Naive thymus-derived CD4-positive, alpha-beta T cell (primary cell): ENCODE results near the gene C4BPA. TPM values are rescaled to one million over a fixed set of nuclear protein-coding genes. Genes with fewer than 3 reads are reported as not detected.

Experiments used
- ATAC-seq: fragments of 150-1000 bp; cut with Tn5 transposase; 2 replicates; pipeline ENCODE4 v1.10.0; 2021; ENCODE audit warnings: mild to moderate bottlenecking, moderate library complexity
- CTCF ChIA-PET: fragments of 350-600 bp; sonication (Branson Sonifier 250); formaldehyde crosslinking; loops from one replicate; lab custom pipeline; 2021; ENCODE audit warnings: antibody characterized with exemption; lab: Charles Lee
- POLR2A ChIA-PET: fragments of 350-600 bp; sonication (Branson Sonifier 250); formaldehyde crosslinking; loops from one replicate; lab custom pipeline; 2021; ENCODE audit warnings: antibody characterized with exemption, inconsistent platforms; lab: Charles Lee
- DNase-seq, 9 donors: peaks; one replicate each; pipeline versions ENCODE4 v3.0.0 to v3.0.0-alpha.2; 2020 to 2022; ENCODE audit warnings: mixed read lengths in 1 of 9
- H3K27ac ChIP-seq: one replicate; pipeline ENCODE4 v1.7.0; 2013; ENCODE audit warnings: mild to moderate bottlenecking, low read depth, low read length, moderate library complexity
- H3K27me3 ChIP-seq, 2 donors: one replicate each; pipeline ENCODE4 v1.7.0; 2013; ENCODE audit warnings: low read length in 2 of 2, mild to moderate bottlenecking in 2 of 2, moderate library complexity in 2 of 2; ENCODE audit not compliant: control insufficient read depth in 2 of 2, insufficient read depth in 2 of 2
- H3K36me3 ChIP-seq, 3 experiments: 1 replicate in 2 of 3; 2 replicates in 1 of 3; pipeline ENCODE4 v1.7.0; 2013; ENCODE audit warnings: low read length in 3 of 3, mild to moderate bottlenecking in 3 of 3, moderate library complexity in 1 of 3; ENCODE audit not compliant: insufficient read depth in 3 of 3, control insufficient read depth in 2 of 3
- H3K4me1 ChIP-seq, 2 donors: one replicate each; pipeline ENCODE4 v1.7.0; 2013; ENCODE audit warnings: low read length in 2 of 2, mild to moderate bottlenecking in 2 of 2, moderate library complexity in 1 of 2; ENCODE audit not compliant: control insufficient read depth in 2 of 2, insufficient read depth in 2 of 2
- H3K4me3 ChIP-seq: 2 replicates; pipeline ENCODE4 v1.7.0; 2013; ENCODE audit warnings: mild to moderate bottlenecking, low read length
- H3K9me3 ChIP-seq, 3 experiments: 1 replicate in 2 of 3; 2 replicates in 1 of 3; pipeline ENCODE4 v1.7.0; 2013; ENCODE audit warnings: low read length in 3 of 3; ENCODE audit not compliant: control insufficient read depth in 2 of 3
- H3K27ac Mint-ChIP-seq, 9 donors: one replicate each; pipeline ENCODE4 v1.8.0; 2020 to 2022; ENCODE audit warnings: mixed read lengths in 9 of 9, mild to moderate bottlenecking in 8 of 9, moderate library complexity in 5 of 9, inconsistent platforms in 2 of 9
- H3K27me3 Mint-ChIP-seq, 5 donors: one replicate each; pipeline ENCODE4 v1.8.0; 2021 to 2022; ENCODE audit warnings: mixed read lengths in 5 of 5, mild to moderate bottlenecking in 1 of 5
- H3K36me3 Mint-ChIP-seq, 5 donors: one replicate each; pipeline ENCODE4 v1.8.0; 2020 to 2022; ENCODE audit warnings: mixed read lengths in 5 of 5, mild to moderate bottlenecking in 3 of 5, inconsistent platforms in 1 of 5
- H3K4me1 Mint-ChIP-seq, 7 donors: one replicate each; pipeline ENCODE4 v1.8.0; 2020 to 2022; ENCODE audit warnings: mixed read lengths in 7 of 7, mild to moderate bottlenecking in 3 of 7, inconsistent platforms in 1 of 7
- H3K4me3 Mint-ChIP-seq, 10 donors: one replicate each; pipeline ENCODE4 v1.8.0; 2020 to 2022; ENCODE audit warnings: mild to moderate bottlenecking in 10 of 10, mixed read lengths in 10 of 10, moderate library complexity in 6 of 10, inconsistent platforms in 2 of 10
- H3K9me3 Mint-ChIP-seq, 11 donors: one replicate each; pipeline ENCODE4 v1.8.0; 2020 to 2022; ENCODE audit warnings: mixed read lengths in 11 of 11, mild to moderate bottlenecking in 4 of 11, inconsistent platforms in 1 of 11, moderate library complexity in 1 of 11
- intact Hi-C, 2 donors: fragments of 100-400 bp; cut with micrococcal nuclease; formaldehyde crosslinking; loops; one replicate each; pipeline ENCODE4 v1.15.1; 2023
- polyA plus RNA-seq, 2 donors: library from polyadenylated mRNA; unstranded; fragments of 300-500 nt; fragmentation: Illumina TruSeq; gene quantifications; one replicate each; pipeline ENCODE4 v1.2.3, GENCODE V29; 2021
- total RNA-seq, 6 experiments: library from RNA in 5 of 6; stranded (reverse) in 5 of 6; gene quantifications; 1 replicate in 5 of 6; 2 replicates in 1 of 6; pipeline ENCODE4 v1.2.3 and lab custom pipeline; 2021 to 2026

The C4BPA gene
- total and polyA plus RNA-seq, 7 experiments from 2014 or later: not detected

DNA sequence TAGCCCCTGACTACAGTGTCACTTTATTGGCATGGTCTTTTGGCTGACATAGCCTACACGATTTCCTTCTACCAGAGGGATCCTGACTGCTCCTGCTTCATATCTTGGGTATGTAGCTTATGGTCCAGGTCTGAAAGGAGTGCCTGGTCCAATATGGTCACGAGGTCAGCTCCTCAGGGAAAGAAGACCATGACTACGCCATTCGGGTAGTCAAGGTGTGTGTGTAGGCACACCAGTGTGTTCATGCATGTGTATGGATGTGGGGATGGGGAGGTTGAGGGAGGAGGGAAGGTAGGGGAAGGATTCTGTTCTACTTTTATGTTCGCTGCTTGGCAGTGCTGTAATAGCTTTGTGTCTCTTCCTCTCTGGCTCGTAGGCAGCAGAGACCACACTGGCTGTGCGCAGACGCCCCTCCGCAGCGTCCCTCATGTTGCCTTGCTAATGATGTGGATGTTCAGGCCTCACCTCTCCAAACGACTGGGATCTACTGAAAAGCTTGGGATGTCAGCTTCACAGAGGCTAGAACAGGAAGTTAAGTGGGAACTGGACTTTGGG lies 25.4 kb upstream of the C4BPA start:
- intact Hi-C loops: loop anchor here (2.0 to 5.0 kb wide), 5 partner anchors 36 to 341 kb away; partner anchors contain the start of gene FCMR (in 1 of the 2)
- Mint-ChIP-seq H3K4me3 (no peak overlapping the region), H3K27ac (no peak overlapping the region), H3K9me3 (no peaks in the 10 kb centered on the region), H3K36me3 (peaks cover 0 to 4% (median 0%) of the 10 kb centered on the region in 5 donors), H3K4me1 (peaks cover 0 to 5% (median 0%) of the 10 kb centered on the region in 7 donors), H3K27me3 (peaks cover 0 to 54% (median 0%) of the 10 kb centered on the region in 5 donors)
- Histone ChIP-seq H3K9me3 (no peaks in the 10 kb centered on the region), H3K4me1 (no peaks in the 10 kb centered on the region), H3K27me3 (no peaks in the 10 kb centered on the region), H3K36me3 (no peaks in the 10 kb centered on the region), H3K4me3 (no peak overlapping the region), H3K27ac (no peak overlapping the region)
- ChIA-PET CTCF (interaction anchor here (0.5 to 3.3 kb wide), 8 partner anchors 18 to 326 kb away, joined by 3 to 16 read pairs (median 4); partner anchors contain the start of genes CD55 and PFKFB2), POLR2A (no interaction called here)
- ATAC-seq: no peak
- no peak for DNase-seq

DNA sequence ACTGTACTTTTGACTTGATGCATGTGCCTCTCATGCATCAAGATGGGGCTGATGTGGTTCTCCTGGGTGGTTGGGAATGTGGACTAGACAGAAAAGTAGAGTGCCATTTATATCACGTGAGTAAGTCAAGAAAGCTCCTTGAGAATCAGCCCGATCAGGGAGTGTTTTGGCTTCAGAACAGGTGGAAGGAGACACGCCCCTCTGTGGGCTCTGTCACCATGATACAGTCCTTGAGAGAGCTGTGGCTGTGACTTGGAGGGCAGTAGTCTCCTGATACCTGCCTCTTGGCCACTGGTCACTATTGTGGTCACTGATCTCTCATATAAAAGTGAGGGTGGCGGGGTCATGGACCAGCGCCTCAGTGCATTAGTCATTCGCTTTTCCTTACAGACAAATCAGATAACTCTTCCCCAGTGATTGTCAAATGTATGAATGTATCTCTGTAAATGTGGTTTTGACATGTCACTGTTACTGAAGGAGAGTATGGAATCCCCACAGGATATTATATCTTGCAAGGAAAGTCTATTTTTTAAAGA lies 24.3 kb upstream of the C4BPA start:
- H3K4me3 ChIP-seq: no peak overlapping the region
- intact Hi-C loops: loop anchor here (2.0 to 5.0 kb wide), 5 partner anchors 37 to 342 kb away; partner anchors contain the start of gene FCMR (in 1 of the 2)
- Mint-ChIP-seq H3K4me3 (no peak overlapping the region), H3K27ac (no peak overlapping the region), H3K36me3 (peaks cover 0 to 4% (median 0%) of the 10 kb centered on the region in 5 donors), H3K9me3 (no peaks in the 10 kb centered on the region), H3K4me1 (peaks cover 0 to 8% (median 4%) of the 10 kb centered on the region in 7 donors), H3K27me3 (peaks cover 0 to 55% (median 0%) of the 10 kb centered on the region in 5 donors)
- H3K27me3 ChIP-seq: no peaks in the 10 kb centered on the region
- H3K9me3 ChIP-seq: no peaks in the 10 kb centered on the region
- H3K4me1 ChIP-seq: peaks cover 0 to under 1% of the 10 kb centered on the region in 2 donors
- DNase-seq: no peak
- no peak for ATAC-seq
- CTCF ChIA-PET: interaction anchor here (0.7 to 3.3 kb wide), 8 partner anchors 10 to 420 kb away, joined by 3 to 19 read pairs (median 4); partner anchors contain the start of genes CD55, PFKFB2 and YOD1
- POLR2A ChIA-PET: interaction anchor here (0.8 to 1.3 kb wide), 3 partner anchors 27 to 325 kb away, joined by 4 to 6 read pairs (median 4); partner anchors contain the start of gene PFKFB2
- H3K27ac ChIP-seq: no peak overlapping the region
- no peaks in the 10 kb centered on the region for H3K36me3 ChIP-seq

DNA sequence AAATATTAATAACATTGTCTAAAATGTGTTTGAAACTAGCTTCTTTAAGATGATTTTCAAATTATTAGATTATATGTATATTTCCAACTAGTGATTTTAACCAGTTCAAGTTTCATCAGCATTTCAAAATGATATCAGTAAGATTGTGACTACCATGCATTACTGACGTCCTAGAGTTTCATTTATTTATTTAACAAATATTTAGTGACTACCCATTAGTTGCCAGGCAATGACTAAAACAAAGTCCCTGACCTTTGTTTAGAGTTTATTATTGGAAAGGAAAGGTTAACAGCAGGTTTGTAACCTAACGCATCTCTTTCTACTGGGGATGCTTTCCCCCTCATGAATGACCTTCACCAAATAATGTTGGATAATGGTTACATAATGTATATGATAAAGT lies 22.9 kb upstream of the C4BPA start:
- Mint-ChIP-seq H3K27ac (no peak overlapping the region), H3K4me1 (peaks cover 2 to 17% (median 12%) of the 10 kb centered on the region in 7 donors), H3K4me3 (no peak overlapping the region), H3K36me3 (peaks cover 0 to 4% (median 0%) of the 10 kb centered on the region in 5 donors), H3K27me3 (peaks cover 0 to 48% (median 0%) of the 10 kb centered on the region in 5 donors), H3K9me3 (no peaks in the 10 kb centered on the region)
- DNase-seq (no peak), ATAC-seq (no peak)
- no peak overlapping the region for H3K27ac ChIP-seq
- POLR2A ChIA-PET: interaction anchor here (1.3 kb wide), 1 partner anchor 324 kb away, joined by 6 read pairs; no protein-coding TSS in a partner anchor
- H3K4me1 ChIP-seq: peaks cover 0 to 3% of the 10 kb centered on the region in 2 donors
- CTCF ChIA-PET: interaction anchor here (1.0 to 3.3 kb wide), 5 partner anchors 28 to 324 kb away, joined by 3 to 19 read pairs (median 6); partner anchors contain the start of genes PFKFB2 and YOD1
- intact Hi-C loops: no loop called here
- no peak overlapping the region for H3K4me3 ChIP-seq
- no peaks in the 10 kb centered on the region for H3K36me3 ChIP-seq
- no peaks in the 10 kb centered on the region for H3K27me3 ChIP-seq
- H3K9me3 ChIP-seq: no peaks in the 10 kb centered on the region

DNA sequence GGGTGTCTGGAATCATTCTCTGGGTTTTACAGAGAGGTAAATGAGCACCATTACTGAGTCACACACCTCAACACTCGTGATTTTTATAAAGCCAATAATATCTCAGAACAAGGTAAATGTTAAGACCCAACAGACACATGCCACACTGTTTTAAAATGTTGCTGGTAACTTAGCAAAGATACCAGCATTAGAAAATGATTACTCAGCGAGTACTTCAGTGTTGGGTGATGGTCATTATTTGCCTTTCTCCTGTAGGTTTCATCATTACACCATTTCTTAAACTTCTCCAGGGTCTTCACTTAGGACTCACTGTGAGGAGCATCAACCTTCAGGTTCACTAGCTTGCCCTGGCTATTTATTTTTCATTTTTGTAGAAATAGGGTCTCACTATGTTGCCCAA lies 22.2 kb upstream of the C4BPA start:
- Mint-ChIP-seq H3K36me3 (peaks cover 0 to 4% (median 0%) of the 10 kb centered on the region in 5 donors), H3K27me3 (peaks cover 0 to 43% (median 0%) of the 10 kb centered on the region in 5 donors), H3K9me3 (no peaks in the 10 kb centered on the region), H3K27ac (no peak overlapping the region), H3K4me3 (no peak overlapping the region), H3K4me1 (peaks cover 2 to 20% (median 14%) of the 10 kb centered on the region in 7 donors)
- ATAC-seq (no peak), DNase-seq (no peak)
- H3K4me3 ChIP-seq: no peak overlapping the region
- CTCF ChIA-PET: interaction anchor here (0.6 to 1.5 kb wide), 3 partner anchors 32 to 1829 kb away, joined by 3 to 5 read pairs (median 4); no protein-coding TSS in a partner anchor
- H3K9me3 ChIP-seq: no peaks in the 10 kb centered on the region
- H3K27ac ChIP-seq: no peak overlapping the region
- peaks cover 0 to 3% of the 10 kb centered on the region in 2 donors for H3K4me1 ChIP-seq
- H3K27me3 ChIP-seq: no peaks in the 10 kb centered on the region
- intact Hi-C loops: no loop called here
- POLR2A ChIA-PET: no interaction called here
- no peaks in the 10 kb centered on the region for H3K36me3 ChIP-seq

DNA sequence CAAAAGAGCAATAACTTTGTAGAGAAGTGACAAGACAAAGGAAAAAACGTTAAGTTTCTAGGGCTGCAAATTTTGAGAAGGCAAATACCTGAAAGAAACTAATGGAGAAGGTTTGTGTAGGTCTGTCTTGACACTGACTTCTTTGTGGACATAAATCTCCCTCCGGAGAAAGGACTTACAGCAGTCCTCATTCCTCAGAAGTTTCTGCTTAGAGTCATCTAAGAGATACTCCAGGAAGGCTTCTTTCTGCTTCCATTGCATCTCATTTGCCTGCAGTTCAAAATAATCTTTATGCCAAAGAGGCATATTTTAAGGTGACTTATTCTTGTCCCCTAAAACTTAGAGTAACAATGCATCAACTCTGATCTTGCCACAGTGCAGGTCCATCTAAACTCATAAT lies 19.8 kb upstream of the C4BPA start:
- ChIA-PET CTCF (interaction anchor here (0.6 to 4.9 kb wide), 22 partner anchors 9 to 755 kb away, joined by 3 to 63 read pairs (median 4); partner anchors contain the start of gene PFKFB2), POLR2A (interaction anchor here (0.6 to 1.7 kb wide), 4 partner anchors 9 to 321 kb away, joined by 3 to 6 read pairs (median 4); partner anchors contain the start of gene CD55)
- Histone ChIP-seq H3K4me1 (peaks cover 0 to 15% of the 10 kb centered on the region in 2 donors), H3K4me3 (no peak overlapping the region), H3K27ac (no peak overlapping the region), H3K9me3 (no peaks in the 10 kb centered on the region), H3K27me3 (no peaks in the 10 kb centered on the region), H3K36me3 (no peaks in the 10 kb centered on the region)
- Mint-ChIP-seq H3K27me3 (peaks cover 0 to 37% (median 0%) of the 10 kb centered on the region in 5 donors), H3K9me3 (no peaks in the 10 kb centered on the region), H3K27ac (peak overlapping the region in 1 of 9 donors; percentile 53), H3K4me3 (no peak overlapping the region), H3K4me1 (peaks cover 2 to 28% (median 27%) of the 10 kb centered on the region in 7 donors), H3K36me3 (no peaks in the 10 kb centered on the region)
- ATAC-seq (no peak), DNase-seq (no peak)
- intact Hi-C loops: loop anchor here (1.0 kb wide), 4 partner anchors 97 to 415 kb away; partner anchors contain the start of gene CD55 (in 1 of the 2)

DNA sequence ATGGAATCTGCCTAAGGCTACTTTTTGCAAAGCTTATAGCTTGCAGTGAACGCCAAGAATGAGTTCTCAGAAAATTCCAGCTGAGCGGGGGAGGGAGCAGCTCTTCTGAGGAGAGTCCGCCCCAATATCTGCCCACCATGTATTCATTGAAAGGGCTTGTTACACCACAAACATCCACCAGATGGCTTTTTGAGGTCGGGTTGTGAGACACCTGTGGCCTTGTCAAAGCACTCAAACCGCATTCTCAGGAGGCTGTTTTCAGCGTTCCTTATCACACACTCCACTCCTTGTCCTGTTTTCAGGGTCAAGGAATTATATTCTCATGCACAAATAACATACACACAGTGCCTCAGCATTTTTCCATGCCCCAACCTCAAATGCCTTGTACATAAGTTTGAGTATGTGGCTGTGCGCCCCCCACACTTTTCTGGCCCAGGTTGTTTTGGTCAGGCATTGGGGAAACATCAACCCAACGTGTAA lies 19.3 kb upstream of the C4BPA start:
- H3K9me3 Mint-ChIP-seq: no peaks in the 10 kb centered on the region
- Histone ChIP-seq H3K9me3 (no peaks in the 10 kb centered on the region), H3K27me3 (no peaks in the 10 kb centered on the region), H3K4me3 (no peak overlapping the region), H3K4me1 (peaks cover 0 to 15% of the 10 kb centered on the region in 2 donors), H3K27ac (no peak overlapping the region), H3K36me3 (no peaks in the 10 kb centered on the region)
- peak overlapping the region in 5 of 9 donors; percentile 5 to 78 (median 53) for H3K27ac Mint-ChIP-seq
- DNase-seq: peak in 8 of 9 donors; percentile 43 to 71 (median 62)
- POLR2A ChIA-PET: interaction anchor here (0.5 to 1.7 kb wide), 4 partner anchors 9 to 320 kb away, joined by 3 to 6 read pairs (median 4); partner anchors contain the start of gene CD55
- peak; percentile 67 for ATAC-seq
- peaks cover 3 to 33% (median 32%) of the 10 kb centered on the region in 7 donors for H3K4me1 Mint-ChIP-seq
- peaks cover 0 to 34% (median 0%) of the 10 kb centered on the region in 5 donors for H3K27me3 Mint-ChIP-seq
- no peak overlapping the region for H3K4me3 Mint-ChIP-seq
- intact Hi-C loops: loop anchor here (1.0 to 5.0 kb wide), 5 partner anchors 97 to 415 kb away; partner anchors contain the start of gene CD55 (in 1 of the 2)
- CTCF ChIA-PET: interaction anchor here (0.6 to 4.9 kb wide), 20 partner anchors 9 to 754 kb away, joined by 3 to 63 read pairs (median 4); partner anchors contain the start of gene PFKFB2
- no peaks in the 10 kb centered on the region for H3K36me3 Mint-ChIP-seq
